Measurements from ENCODE around the gene ITGA7. TPM values are rescaled to one million over a fixed set of nuclear protein-coding genes. Genes with fewer than 3 reads are reported as not detected.

Gene ITGA7
- total and polyA plus RNA-seq, 2 of the 4 experiments (the other 2 are of a cell fraction): 3.9 to 15.7 TPM

- BruUV-seq (replicated peaks): no TSS peak
- H3K4me2 ChIP-seq (ENCODE audit: low read depth, low read length): no peak overlapping the region
Measured at GRCh38 chr12:55703288-55703687, 4.4 kb downstream of the ITGA7 start.

More at GRCh38 chr12:55703288-55703687, 4.4 kb downstream of the ITGA7 start:
- Histone ChIP-seq H3K36me3 (ENCODE audit: control insufficient read depth, insufficient read depth, low read length) (no peaks in the 10 kb centered on the region), H2AK5ac (ENCODE audit: low read depth, low read length) (no peak overlapping the region), H4K20me1 (ENCODE audit: insufficient read depth, low read length) (no peaks in the 10 kb centered on the region), H3K4me1 (ENCODE audit: control insufficient read depth, insufficient read depth, low read length) (peaks cover 2% of the 10 kb centered on the region; the same call in 1 of the 2 replicates), H2BK20ac (ENCODE audit: low read depth, low read length) (no peak overlapping the region), H3K23ac (ENCODE audit: low read depth, low read length) (no peak overlapping the region), H2BK120ac (ENCODE audit: low read depth, low read length) (no peak overlapping the region), H3K79me1 (ENCODE audit: low read depth in 1 of 2, low read length in 2 of 2) (no peaks in the 10 kb centered on the region), H3K4ac (ENCODE audit: low read depth, low read length) (no peak overlapping the region), H3K27me3 (ENCODE audit: control insufficient read depth, insufficient read depth, low read length) (peaks cover 24% of the 10 kb centered on the region), H2AK9ac (replicated peaks; ENCODE audit: low read depth, low read length, poor library complexity) (no peak overlapping the region), H3K9me1 (ENCODE audit: insufficient read depth, low read length) (no peaks in the 10 kb centered on the region; the same call in 1 of the 2 replicates), H3K9me3 (ENCODE audit: control insufficient read depth, insufficient read depth, low read length) (no peaks in the 10 kb centered on the region), H3K18ac (ENCODE audit: low read depth, low read length) (no peak overlapping the region), H3K9ac (ENCODE audit: low read depth, low read length) (no peak overlapping the region), H3K27ac (ENCODE audit: insufficient read depth, low read length) (no peak overlapping the region), H4K91ac (ENCODE audit: insufficient read depth, low read depth, low read length) (no peak overlapping the region), H4K5ac (ENCODE audit: low read depth, low read length) (no peak overlapping the region), H3K4me3 (ENCODE audit: insufficient read depth, low read depth, low read length) (no peak overlapping the region), H4K8ac (ENCODE audit: low read depth in 2 of 2, low read length in 2 of 2) (no peak overlapping the region), H2BK5ac (ENCODE audit: low read depth, low read length, poor library complexity, severe bottlenecking) (no peak overlapping the region), H2BK15ac (ENCODE audit: low read depth, low read length) (no peak overlapping the region), H3K56ac (ENCODE audit: extremely low read depth, insufficient read depth, low read length) (no peak overlapping the region), H3K14ac (replicated peaks; ENCODE audit: low read depth, low read length) (no peak overlapping the region), H2AFZ (replicated peaks; ENCODE audit: low read length, poor library complexity) (no peak overlapping the region)
- in situ Hi-C loops (cut with MboI; ENCODE audit: low sequenced_read_pairs): no loop called here
- POLR2A ChIA-PET (ENCODE audit: unreplicated experiment): no interaction called here
- CTCF ChIA-PET: no interaction called here
- dilution Hi-C loops (cut with HindIII; ENCODE audit: low sequenced_read_pairs, unreplicated experiment): no loop called here
- TF ChIP-seq FOS (IDR thresholded peaks at IDR 0.05; ENCODE audit: low read depth, low read length): no peak
- TF ChIP-seq BHLHE40 (IDR thresholded peaks at IDR 0.05; ENCODE audit: low read depth, low read length): no peak
- no peak for TF ChIP-seq USF2 (IDR thresholded peaks at IDR 0.05; ENCODE audit: low read depth, low read length)
- TF ChIP-seq NFE2L2 (IDR thresholded peaks at IDR 0.05; ENCODE audit: low read depth, low read length): no peak
- TF ChIP-seq RCOR1 (IDR thresholded peaks at IDR 0.05; ENCODE audit: insufficient replicate concordance, low read length): no peak
- ATAC-seq (ENCODE audit: low read depth) (no peak), DNase-seq (no peak)
- intact Hi-C loops (cut with micrococcal nuclease): no loop called here
- WGBS, 2 experiments (ENCODE audit: extremely low coverage in 2 of 2, insufficient read length in 1 of 2): no CpG with 5 or more reads among the region's 2 CpGs

All from IMR-90 (cell line).